ENCODE measurements around the gene SMIM38. TPM values are rescaled to one million over a fixed set of nuclear protein-coding genes. Genes with fewer than 3 reads are reported as not detected.

SMIM38 gene
- 1 to 10 TPM in 1 of 2 experiments, under 1 TPM in 1; 0.94 to 1.1 TPM for total RNA-seq

DNA sequence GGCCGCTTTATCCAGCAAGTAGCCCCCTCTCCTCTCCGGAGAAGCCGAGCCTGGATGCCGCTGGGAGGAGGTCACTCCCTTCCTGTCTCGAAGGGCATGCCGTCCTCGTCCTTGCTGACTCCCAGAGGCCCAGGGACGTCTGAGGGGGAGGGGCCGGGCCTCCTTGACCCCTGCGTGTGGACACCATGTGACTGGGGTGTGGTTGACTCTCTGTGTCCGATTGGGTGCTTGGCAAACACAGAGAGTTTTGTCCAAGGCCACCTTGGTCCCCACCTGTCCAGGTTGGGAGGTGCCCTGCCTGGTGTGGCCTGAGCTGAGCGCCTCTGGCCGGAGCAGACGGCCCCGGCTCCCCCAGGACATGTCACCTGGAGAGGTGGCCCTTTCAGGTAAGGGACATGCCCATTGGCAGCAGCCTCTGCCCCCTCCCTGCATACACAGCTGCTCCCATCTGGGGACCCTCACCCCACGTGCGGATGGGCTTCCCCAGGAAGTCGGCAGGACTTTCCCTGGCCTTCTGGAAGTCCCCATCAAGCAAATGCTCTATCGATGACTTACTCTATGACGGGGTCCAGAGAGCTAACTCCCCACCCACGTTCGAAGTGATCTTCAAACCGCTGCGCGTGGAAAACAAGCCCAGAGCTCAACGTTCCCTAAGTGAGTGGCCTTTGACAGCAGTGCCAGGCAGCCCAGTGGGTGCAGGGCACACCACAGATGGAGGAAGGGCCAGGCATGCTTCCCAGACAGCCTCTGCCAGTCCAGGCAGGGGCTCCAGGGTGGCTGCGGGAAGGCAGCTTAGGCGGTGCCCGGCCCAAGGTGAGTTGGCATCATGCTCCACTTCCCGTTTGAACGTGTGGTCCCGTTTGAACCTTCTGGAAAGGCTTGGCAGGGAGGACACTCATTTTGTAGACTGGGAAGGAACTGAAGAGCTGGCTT lies at the start of gene SMIM38:
Gene SMIM38, plus strand, starts transcription at position 634 of the 933 bp plus-strand sequence. CDS start 1,912 bp downstream, outside the sequence.
- POLR2A ChIA-PET = no interaction called here
- CTCF ChIA-PET = no interaction called here

DNA sequence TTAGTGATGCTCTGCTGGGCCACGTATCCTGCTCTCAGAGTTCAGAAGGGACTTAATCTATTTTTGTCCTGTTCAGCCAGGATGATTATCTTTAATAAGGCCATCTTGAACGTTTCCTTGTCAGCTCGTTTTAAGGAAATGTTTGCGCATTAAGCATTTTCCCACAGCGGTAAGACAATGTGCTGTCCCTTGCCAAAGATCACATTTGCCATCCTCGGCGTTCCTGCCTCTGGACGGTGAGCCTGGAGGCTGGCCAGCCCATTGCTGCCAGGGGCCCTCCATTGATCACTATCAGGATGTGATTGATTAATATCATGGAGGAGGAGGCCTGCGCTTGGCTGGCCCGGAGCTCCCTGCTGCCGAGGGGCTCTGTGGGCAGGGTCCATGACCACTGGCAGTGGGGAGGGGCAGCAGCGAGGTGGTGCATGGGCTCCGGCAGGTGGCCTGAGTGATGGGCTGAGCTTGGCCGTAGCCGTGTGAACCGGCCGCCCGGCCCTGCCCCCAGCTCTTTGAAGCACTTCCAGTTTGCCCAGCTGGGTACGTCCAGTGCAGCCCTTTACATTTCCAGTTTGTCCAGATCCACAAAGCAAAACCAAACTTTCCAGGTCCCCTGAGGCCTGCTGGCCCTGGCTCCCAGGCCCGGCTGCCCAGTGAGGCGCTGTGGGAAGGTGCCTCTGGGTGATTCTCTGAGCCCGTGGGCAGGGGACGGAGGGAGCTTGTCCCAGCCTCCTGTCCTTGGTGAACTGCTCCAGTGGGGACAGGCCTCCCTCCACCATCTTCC lies 49.5 kb upstream of the SMIM38 start:
- POLR2A ChIA-PET = no interaction called here
- CTCF ChIA-PET = no interaction called here

DNA sequence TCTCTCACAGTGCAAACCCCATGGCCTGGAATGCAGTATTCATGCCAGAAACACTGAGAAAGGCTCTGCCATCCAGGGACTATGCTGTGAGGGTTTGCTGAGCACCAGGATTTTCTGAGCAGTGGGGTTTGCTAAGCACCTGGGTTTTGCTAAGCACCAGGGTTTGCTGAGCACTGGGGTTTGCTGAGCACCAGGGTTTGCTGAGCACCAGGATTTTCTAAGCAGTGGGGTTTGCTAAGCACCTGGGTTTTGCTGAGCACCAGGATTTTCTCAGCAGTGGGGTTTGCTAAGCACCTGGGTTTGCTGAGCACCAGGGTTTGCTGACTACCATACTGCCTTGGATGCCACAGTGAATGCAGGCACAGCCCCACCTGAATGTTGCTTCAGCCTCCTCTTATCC lies 48.3 kb upstream of the SMIM38 start:
- POLR2A ChIA-PET = no interaction called here
- CTCF ChIA-PET = no interaction called here

DNA sequence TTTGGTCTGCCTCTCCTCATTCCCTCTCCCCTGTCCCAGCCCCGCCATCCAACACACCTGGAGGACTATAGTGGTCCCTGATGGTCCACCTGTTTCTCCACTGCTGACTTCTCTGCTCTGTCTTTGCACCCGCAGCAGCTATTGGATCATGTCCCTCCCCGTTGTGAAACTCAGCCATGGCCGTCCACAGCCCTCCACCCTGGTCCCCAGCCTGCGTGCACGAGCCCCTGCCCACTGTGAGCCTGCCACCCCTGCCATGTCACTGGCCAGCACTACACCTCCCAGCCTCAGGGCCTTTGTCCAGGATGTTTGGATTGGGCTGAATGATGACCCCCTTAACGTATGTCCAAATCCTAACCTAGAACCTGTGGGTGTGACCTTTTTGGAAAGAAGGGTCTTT lies 47.7 kb upstream of the SMIM38 start:
- POLR2A ChIA-PET = no interaction called here
- CTCF ChIA-PET = no interaction called here

DNA sequence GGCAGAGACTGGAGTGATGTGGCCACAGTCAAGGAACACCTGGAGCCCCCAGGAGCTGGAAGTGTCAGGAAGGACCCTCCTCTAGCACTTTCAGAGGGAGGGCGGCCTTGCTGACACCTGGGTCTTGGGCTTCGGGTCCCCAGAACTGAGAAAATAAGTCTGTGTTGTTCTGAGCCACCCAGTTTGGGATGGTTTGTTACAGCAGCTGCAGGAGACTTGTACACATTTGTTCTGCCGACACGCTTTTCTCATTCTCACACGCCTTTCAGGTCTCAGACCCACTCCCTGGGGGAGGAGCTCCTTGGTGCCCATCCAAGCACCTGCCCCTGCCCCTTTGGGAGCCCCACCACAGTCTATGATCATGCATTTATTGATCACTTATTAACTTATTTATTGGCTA lies 47.2 kb upstream of the SMIM38 start:
- ChIA-PET CTCF (no interaction called here), POLR2A (no interaction called here)

DNA sequence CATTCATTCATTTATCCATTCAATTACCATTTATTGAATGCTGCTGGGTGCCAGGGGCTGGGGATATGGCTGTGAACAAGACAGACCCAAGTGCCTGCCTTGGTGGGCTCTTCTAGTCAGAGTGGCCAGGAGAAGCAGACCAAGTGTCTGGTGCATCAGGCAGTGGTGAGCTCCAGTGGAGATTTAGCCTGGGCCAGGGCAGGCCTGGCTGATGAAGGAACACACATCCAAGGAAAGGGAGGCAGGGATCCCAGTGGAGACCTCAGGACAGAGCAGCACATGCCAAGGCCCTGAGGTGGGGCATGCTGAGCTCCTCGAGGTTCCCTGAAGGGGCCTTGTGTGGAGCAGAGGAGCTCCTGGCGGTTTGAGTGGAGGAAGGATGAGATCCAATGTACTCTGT lies 46.6 kb upstream of the SMIM38 start:
- POLR2A ChIA-PET = no interaction called here
- CTCF ChIA-PET = no interaction called here

DNA sequence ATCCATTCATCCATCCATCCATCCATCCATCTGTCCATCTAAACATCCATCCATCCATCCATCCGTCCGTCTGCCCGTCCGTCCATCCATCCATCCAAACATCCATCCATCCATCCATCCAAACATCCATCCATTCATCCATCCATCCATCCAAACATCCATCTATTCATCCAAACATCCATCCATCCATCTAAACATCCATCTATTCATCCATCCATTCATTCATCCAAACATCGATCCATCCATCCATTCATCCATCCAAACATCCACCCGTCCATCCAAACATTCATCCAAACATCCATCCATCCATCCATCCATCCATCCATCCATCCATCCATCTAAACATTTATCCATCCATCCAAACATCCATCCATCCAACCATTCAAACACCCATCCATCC lies 45.3 kb upstream of the SMIM38 start:
- CTCF ChIA-PET = no interaction called here
- POLR2A ChIA-PET = no interaction called here

DNA sequence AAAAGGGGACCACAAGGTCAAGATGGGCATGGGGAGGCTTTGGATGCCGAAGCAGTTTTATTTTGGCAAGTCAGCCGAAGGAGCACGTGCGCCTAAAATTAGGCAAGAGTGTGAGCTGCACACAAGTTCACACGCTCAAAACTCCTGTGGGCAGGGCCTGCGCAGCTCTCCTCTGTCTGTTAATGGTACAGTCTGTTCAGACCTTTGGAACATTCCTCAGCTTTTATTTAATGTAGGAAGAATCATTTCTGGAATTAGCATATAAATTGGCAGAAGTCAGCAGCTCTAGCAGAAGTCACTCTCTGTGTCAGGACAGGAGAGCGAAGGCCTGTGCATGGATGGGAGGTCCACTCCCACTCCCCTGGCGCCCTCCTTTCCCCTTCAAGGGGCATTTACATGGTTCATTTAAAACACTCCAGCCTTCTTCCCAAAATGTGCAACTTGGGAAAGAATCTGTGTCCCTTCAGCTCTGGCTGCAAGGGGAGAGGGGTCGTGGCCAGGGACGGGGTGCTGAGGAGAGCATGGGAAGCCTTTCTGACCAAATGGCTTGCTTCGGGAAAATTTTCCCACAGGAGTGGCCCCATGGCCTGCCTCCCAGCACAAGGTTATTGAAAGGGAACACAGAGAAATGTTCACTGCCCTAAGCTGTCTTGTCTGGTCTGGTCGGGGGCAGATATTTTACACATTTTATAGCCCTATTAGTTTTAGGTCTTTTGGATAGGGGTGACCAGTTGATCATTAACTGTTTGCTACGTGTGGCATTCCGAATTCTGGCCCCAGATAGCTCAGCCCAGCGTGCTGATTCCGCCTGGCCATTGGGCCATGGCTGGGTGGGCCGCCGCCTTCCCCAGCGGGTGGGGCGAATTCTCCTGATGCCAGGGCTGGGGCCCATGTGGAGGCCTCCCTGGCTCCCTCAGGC lies 43.9 kb upstream of the SMIM38 start:
- ChIA-PET POLR2A (no interaction called here), CTCF (no interaction called here)

DNA sequence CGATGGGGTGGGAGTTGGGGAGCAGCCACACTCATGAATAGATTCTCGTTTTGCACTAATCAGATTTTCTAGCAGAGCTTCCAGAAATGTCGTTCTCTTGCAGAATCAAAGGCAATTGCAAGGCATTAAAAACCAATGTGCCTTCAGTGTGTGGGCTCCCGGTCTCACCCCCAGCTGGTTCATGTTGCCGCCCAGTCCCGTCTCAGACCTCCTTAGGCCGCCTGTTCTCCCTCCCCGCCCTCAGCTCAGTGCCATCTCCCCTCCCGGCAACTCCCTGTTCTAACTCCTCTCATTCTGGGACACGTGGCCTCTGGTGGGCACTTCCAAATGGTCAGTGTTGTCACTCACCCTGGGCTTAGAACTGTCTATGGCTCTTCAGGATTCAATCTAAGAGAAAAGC lies 42.5 kb upstream of the SMIM38 start:
- CTCF ChIA-PET = no interaction called here
- POLR2A ChIA-PET = no interaction called here

DNA sequence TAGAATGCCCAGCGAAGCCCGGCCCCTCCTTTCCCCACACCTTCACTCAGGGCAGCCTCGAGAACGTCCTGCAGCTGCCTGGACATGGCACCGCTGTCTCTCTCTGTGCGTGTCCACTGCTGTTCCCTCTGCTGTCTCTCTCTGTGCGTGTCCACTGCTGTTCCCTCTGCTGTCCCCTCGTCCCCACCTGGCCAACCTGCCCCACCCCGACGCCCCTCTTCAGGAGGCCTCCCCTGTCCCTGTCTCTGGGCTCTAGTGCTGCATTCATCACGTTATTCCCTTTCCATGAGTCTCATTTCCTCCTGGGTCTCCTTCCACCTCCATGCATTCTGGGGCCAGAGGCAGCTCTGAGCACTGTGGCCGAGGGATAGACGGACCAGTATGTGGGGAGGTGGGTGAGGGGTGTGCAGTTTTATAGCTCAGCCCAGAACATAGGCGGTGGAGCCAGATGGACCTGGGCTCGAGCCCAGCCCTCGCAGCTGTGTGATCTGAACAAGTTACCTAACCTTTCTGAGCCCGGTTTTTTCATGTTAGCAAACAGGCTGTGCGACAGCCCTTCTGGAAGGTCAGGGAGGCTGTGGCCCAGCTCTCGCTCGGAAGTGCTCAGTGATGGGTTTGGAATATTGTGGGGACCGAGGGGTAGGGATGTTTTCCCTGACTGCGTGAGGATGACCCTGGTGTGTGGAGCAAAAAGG lies 41.9 kb upstream of the SMIM38 start:
- CTCF ChIA-PET = interaction anchor here (1.5 kb wide), 1 partner anchor 12 kb away, joined by 5 read pairs; no protein-coding TSS in a partner anchor
- POLR2A ChIA-PET = no interaction called here

DNA sequence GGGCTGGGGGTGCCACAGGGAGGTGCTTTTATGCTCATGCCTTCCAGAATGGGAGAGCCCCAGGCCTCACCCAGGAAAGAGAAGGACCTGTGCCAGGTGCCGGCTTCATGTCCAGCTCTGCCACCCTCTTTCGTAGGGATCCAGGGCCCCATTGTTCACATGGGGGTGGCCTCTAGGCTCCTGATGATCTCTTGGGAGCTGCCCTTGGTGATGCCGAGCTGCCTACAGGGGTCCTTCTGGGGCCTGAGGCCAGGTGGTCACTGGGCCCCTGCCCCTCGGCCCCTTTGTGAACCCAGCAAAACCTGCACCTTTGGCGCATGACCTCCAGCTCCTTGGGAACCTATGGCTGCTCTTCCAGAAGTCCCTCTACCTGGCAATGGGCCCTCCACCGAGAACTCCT lies 41.4 kb upstream of the SMIM38 start:
- ChIA-PET POLR2A (no interaction called here), CTCF (interaction anchor here (1.5 kb wide), 1 partner anchor 13 kb away, joined by 5 read pairs; no protein-coding TSS in a partner anchor)

DNA sequence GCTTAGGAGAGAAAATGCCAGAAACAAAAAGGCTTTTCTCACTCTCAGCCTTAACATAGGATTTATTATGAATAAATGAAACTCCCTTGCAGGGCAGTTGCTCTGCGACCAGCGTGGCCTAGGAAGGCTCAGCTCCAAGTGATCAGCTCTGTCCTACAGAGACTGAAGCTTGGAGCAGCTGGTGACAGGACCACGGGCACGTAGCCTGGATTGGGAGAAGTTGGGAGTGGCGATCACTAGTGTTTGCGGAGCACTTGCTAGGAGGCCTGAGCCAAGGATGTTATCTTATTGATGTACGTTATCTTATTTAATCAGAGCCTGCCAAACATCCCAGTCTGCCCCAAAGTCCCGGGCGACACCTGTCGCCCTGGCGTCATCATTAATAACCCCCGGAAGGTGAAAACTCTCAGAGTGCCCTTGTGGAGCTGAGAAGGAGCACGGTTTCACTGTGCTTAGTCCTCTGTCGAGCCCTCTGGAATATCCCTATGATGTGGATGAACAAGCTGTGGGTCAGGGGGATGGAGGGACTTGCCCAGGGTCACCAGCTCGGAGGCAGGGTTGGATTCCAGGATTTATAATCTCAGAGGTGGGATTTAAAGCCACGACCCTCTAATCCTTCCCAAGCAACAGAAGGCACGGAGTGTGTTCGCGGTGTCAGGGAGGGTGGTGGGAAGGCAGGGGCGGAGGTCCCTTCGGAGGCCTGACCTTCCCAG lies 40.8 kb upstream of the SMIM38 start:
- ChIA-PET POLR2A (no interaction called here), CTCF (interaction anchor here (1.5 kb wide), 1 partner anchor 14 kb away, joined by 5 read pairs; no protein-coding TSS in a partner anchor)

DNA sequence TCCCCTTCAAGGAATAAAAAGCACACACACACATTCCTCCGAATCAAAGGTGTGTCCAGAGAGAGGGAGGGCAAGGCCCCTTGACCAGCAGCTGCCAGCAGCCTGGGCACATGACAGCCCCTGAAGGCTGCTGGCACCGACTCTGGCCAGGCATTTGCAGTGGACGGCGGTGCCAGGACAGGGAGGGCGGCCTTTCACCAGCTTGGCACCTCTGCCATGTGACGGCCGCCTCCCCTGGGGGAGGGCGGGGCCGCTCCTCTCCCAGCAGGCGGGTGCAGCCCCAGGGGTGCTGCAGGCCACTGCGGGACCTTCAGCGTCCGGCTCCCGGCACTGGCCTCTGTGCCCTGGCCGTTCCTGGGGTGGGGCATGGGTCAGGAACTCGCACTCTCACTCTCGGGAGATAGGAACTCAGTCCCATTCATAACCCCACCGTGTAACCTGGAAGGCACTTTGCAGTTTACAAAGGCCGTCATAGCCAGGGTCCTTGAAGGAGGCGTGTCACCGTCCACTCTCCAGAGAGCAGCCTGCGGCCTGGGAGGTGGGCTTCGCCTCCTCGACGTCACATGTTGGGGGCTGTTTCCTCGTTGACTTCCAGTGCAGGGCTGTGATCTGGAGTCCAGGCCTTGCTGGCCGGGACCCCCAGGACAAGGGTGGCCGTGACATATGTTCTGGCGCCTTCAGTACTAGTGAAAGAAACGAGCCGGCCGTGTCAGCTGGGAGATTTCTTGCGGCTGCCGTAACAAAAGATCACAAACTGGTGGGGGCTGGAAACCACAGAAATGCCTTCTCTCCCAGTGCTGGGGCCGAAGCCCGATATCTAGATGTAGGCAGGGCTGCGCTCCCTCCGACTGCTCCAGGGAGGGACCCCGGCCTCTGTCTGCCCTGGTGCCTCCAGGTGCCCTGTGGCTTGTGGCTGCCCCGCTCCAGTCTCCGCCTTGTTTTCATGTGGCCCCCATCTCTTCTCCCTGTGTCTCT lies 39.9 kb upstream of the SMIM38 start:
- ChIA-PET CTCF (no interaction called here), POLR2A (no interaction called here)

DNA sequence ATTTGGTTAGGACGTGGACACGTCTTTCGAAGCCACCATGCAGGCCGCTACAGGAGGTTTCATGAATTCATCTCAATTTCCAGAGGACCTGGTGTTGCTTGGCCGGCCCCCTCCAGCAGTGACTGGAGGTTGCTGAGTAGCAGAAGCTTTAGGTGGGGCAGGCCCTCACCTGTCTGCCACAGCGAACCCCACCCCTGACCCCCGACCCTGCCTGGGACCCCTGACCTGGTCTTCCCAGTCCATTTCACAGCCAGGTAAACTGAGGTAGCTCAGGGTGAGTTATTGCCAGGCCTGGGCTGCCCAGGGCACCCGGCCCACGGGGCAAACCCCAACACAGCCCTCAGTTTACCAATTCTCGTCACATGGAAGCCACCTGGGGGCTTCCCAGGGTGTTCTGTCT lies 39.1 kb upstream of the SMIM38 start:
- CTCF ChIA-PET = no interaction called here
- POLR2A ChIA-PET = no interaction called here

DNA sequence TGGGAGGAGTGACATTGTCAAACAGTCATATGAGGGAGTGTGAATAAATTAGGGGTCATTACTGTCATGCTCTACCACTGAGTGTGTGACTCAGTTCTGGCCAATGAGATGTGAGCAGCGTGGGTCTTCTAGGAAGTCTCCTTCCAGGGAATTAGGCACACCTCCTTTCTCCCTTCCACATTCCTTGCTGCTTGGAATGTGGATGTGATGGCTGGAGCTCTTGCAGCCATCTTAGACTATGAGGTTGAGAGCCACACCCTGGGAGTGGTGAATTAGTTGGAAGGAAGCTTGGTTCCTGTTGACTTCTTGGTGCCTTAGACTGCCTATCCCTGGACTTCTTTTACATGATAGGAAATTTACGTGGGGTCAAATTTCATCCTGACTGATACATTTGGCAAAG lies 36.5 kb upstream of the SMIM38 start:
- ChIA-PET POLR2A (interaction anchor here (0.6 kb wide), 1 partner anchor 35 kb away, joined by 8 read pairs; no protein-coding TSS in a partner anchor), CTCF (no interaction called here)

DNA sequence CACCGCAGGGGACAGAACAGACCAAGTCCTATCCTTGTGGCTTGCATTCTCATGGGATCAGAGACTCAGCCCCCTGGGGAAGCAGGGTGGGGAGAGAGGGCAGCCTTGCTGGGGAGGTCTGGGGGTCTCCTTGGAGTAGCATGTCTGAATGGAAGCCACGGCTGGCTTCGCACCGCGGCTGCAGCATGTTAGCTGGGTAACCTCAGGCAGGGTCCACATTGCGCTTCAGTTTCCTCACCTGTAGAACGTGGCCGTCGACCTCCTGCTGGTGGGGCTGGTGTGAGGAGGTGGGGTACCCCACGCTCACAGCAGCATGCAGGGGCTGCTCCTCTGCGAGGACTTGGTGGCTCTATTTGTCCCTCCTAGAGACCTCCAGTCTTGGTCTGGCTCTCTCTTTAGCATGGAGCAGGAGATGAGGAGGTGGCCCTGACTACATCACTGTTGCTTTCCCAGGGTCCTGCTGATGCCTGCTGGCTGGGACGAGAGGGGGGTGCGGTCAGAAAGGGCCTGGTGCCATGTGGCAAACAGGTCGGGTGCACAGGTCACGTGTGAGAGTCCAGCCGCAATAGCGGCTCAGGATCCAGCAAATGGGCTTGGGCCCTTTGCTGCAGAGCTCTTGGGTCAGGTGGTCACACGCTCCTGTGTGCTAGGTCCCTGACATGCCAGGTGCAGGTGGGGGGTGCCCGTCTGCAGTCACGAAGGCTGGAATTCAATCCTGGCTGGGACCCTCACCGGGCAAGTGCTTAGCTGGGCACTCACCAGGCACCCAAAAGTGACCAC lies 35.4 kb upstream of the SMIM38 start:
- ChIA-PET POLR2A (no interaction called here), CTCF (no interaction called here)

DNA sequence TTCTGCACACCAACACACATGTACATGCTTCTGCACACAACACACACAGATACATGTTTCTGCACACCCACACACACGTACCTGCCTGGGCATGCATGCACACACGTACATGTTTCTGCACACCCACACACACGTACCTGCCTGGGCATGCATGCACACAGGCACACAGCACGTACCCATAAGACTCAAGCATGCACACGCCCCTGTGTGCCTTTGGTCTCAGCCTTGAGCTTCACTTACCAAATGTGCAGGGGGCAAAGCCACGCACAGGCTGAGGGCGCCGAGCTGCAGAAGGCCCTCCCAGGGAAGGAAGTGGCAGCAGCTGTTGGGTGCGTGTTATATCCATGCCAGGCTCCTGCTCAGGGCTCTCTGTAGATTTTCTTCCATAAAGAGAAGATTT lies 34.7 kb upstream of the SMIM38 start:
- ChIA-PET POLR2A (no interaction called here), CTCF (no interaction called here)
